Stimulated activated CD4-positive, alpha-beta T cell treated with anti-CD3 and anti-CD28 coated beads, Interleukin-2, amount 100 ng/mL, for 4 hours (primary cell): ENCODE results near the gene SUPT3H.

Experiments
- DNase-seq: peaks from one replicate; pipeline ENCODE4 v3.0.0-alpha.2; 2020; ENCODE audit warnings: low read depth

SUPT3H gene

DNA sequence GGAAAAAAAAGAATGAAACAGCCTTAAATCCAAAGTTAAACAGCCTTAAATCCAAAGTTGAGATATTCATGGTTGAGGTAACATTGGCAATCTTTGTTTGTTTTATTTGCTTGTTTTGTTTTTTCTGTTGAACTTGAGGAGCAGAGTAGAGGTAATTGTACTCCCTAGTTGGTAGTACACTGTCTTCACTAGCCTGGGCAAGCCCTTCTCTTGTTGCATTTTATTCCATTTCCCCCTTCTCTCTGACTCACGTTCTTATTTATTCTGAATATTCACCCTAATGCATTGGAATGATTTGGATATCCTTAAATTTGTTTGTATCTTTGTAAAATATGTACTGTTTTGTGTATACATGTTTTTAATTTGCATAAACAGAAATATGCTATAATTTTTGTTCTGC, 592.6 kb downstream of the SUPT3H start:
- DNase-seq: no peak

DNA sequence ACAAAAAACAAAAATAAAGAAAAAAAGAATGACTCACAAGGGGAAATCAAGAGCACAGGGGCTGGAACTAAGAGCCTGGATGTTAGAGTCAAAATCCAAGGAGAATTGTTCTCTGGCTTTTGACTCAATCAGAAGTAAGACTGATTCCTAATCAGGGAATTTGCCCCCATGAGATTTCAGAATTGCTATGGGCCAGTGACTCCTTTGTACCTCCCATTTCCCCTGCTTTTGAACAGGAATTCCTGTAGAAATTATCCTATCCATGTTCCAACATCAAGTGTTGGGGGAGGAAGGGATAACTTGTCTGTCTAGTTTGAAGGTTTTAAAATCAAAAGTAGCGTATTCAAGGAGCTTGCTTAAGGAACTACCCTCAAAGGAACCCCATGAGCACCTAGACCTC, 593.5 kb downstream of the SUPT3H start:
- DNase-seq: no peak

DNA sequence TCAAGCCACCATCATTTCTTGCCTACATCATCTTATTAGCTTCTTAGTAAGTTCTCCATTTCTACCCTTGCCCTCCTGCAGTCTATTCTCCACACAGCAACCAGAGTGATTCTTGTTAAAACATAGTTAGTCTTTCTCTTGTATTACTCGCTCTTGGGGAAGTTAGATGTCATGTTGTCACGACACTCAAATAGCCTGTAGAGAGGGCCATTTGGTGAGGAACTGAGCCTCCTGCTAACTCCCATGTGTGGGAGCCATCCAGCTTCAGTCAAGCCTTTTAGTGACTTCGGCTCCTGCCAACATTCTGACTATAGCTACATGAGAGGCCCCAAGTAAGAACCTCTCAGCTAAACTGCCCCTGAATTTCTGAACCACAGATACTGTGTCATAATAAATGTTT, 594.8 kb downstream of the SUPT3H start:
- DNase-seq: no peak

DNA sequence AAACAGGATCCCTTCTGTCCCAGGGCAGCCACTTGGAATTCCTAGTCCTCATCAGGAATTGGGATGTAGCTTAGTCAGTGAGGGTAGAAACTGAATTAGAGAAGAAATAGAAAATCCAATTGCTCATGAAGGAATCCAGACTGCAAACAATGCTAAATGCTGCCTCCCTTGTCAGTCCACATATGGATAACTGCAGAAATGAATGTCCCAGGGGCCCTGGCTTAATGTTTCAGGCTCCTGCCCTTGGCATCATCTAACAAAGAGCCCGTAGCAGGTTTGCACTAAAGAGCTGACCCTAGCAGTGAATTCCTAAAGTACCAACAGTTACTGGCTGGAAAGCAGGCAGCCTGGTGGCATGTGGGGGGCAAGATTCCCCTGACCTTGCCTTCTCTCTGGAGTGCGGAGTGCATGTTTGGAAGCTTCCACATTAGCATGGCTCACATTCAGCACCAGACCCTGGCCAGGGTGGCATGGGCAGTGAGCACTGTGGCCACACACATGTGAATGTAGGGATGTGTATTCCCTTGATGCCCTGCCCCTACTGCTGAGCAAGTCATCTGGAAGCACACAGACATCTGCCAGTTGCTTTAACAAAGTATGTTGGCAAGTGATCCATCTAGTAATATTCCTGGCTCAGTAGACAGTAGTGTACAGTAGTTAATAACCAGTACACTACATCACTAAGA, 595.7 kb downstream of the SUPT3H start:
- DNase-seq: no peak

DNA sequence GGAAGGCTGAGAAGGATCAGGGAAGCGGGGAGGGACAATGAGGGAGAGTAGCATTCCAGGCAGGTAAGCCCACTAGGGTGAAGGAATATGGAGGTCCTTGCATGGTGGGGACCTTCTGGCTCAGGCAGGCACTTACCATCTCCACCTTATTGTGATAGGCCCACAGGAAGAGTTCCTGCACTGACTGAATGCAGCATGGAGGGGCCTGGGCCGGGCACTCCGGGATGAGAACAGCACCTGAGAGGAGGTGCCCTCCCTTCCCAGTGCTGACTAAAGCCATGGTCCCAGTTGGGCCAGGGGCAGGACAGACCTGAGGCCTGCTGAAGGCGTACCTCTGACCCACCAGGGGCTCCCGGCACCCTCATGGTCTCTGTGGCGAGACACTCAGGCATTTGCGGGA, 597.6 kb downstream of the SUPT3H start:
- no peak for DNase-seq

DNA sequence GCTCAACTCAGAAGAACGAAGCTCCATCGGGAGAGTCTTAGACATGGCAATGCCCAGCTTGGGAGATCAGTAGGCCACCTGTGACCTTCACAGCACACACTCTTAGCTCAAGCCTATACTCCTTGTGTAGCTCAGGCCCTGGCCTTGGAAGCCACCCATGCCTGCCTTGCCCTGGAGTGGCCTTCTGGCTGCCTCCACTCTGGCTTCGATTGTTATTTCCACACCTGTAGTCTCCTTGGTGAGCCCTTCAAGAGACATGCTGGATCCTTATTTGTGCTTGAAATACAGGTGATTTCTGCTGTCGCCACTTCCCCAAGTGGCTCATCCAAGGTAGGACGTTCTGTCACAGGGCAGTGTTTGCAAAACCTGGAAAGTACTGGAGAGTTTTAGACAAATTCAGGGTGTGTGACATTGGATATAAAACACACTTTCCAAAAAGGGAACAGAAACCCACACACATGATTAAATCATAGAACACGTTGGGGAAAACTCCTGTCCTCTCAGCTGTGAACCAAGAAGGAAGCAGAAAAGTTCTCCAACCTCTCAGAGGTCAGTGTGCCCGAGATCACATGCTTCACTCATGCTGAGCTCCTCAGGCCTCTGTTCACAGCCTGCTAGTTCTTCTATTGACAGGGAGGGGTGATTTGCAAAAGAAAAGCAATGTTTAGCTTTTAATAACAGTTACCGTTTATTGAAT, 598.5 kb downstream of the SUPT3H start:
- no peak for DNase-seq
